HepG2 (cell line): Measurements from ENCODE around the gene KCNK6. TPM values are rescaled to one million over a fixed set of nuclear protein-coding genes. Genes with fewer than 3 reads are reported as not detected.

Experiments used
- ATAC-seq: fragments of 200-7000 bp; cut with Tn5 transposase; 3 replicates; pipeline ENCODE4 v1.9.1; 2020; ENCODE audit warnings: mild to moderate bottlenecking, moderate library complexity
- BruUV-seq: library from RNA; stranded (reverse); fragments of 400-500 nt; replicated peaks from 2 replicates; lab custom pipeline; 2021; lab: Mats Ljungman, UMichigan
- CTCF ChIA-PET: fragments of 300-600 bp; formaldehyde crosslinking; extraction: SDS; loops from one replicate; lab custom pipeline; 2021; ENCODE audit warnings: low total read pairs, inconsistent platforms, low intra/inter-chr PET ratio; lab: Yijun Ruan, JAX
- POLR2A ChIA-PET: fragments of 350-600 bp; sonication (Branson Sonifier 250); formaldehyde crosslinking; loops from one replicate; lab custom pipeline; 2020; ENCODE audit warnings: antibody characterized with exemption, inconsistent platforms; lab: Yijun Ruan, JAX
- DNase-seq: peaks from one replicate; pipeline ENCODE4 v3.0.0-alpha.2; 2015; ENCODE audit warnings: low spot score
- FAIRE-seq: peaks from 3 replicates; lab custom pipeline; 2011; peaks lifted over from hg19 to GRCh38; lab: Jason Lieb, UNC
- H2AFZ ChIP-seq: one replicate; pipeline ENCODE4 v1.6.1; 2011; ENCODE audit warnings: low read length, inconsistent platforms
- H3K27ac ChIP-seq: fragments of 300-600 bp; 3 replicates; pipeline ENCODE4 v1.8.0; 2011; ENCODE audit warnings: mixed run types, mild to moderate bottlenecking, mixed read lengths, low read length, inconsistent platforms; ENCODE audit not compliant: insufficient read depth; ENCODE audit errors: extremely low read length
- H3K27me3 ChIP-seq, 2 experiments: fragments of 200-600 bp in 1 of 2; 2 replicates in 1 of 2; 3 replicates in 1 of 2; pipeline versions ENCODE4 v1.6.0 to v1.8.0; 2011; ENCODE audit warnings: low read length in 2 of 2, mild to moderate bottlenecking in 2 of 2, moderate library complexity in 2 of 2, inconsistent platforms in 1 of 2; ENCODE audit not compliant: insufficient read depth in 2 of 2, control insufficient read depth in 1 of 2
- H3K36me3 ChIP-seq, 2 experiments: fragments of 200-600 bp in 1 of 2; replicated peaks in 1 of 2; 2 replicates in 1 of 2; 3 replicates in 1 of 2; pipeline versions ENCODE4 v1.5.1 to v1.8.0; 2011; ENCODE audit warnings: low read length in 2 of 2, inconsistent platforms in 1 of 2; ENCODE audit not compliant: insufficient read depth in 2 of 2, control insufficient read depth in 1 of 2
- H3K4me1 ChIP-seq: 2 replicates; pipeline ENCODE4 v1.5.1; 2012; ENCODE audit warnings: low read length, inconsistent platforms; ENCODE audit not compliant: insufficient read depth
- H3K4me2 ChIP-seq: 2 replicates; pipeline ENCODE4 v1.6.0; 2011; ENCODE audit warnings: low read depth, low read length, inconsistent platforms
- H3K4me3 ChIP-seq, 3 experiments: fragments of 200-600 bp in 1 of 3; sonication (generic), shearing (Covaris generic) in 1 of 3; replicated peaks in 1 of 3; 2 replicates each; pipeline ENCODE4 v1.5.1; 2011 to 2016; ENCODE audit warnings: low read length in 3 of 3, inconsistent platforms in 2 of 3, low read depth in 2 of 3, mild to moderate bottlenecking in 2 of 3, control low read depth in 1 of 3, mixed read lengths in 1 of 3; ENCODE audit not compliant: insufficient read depth in 1 of 3
- H3K79me2 ChIP-seq: one replicate; pipeline ENCODE4 v1.6.1; 2011; ENCODE audit warnings: low read length, inconsistent platforms; ENCODE audit not compliant: insufficient read depth
- H3K9ac ChIP-seq: 2 replicates; pipeline ENCODE4 v1.6.0; 2011; ENCODE audit warnings: mild to moderate bottlenecking, low read depth, low read length, inconsistent platforms; ENCODE audit not compliant: insufficient read depth
- H3K9me3 ChIP-seq: 2 replicates; pipeline ENCODE4 v1.5.1; 2012; ENCODE audit warnings: mild to moderate bottlenecking, low read length
- H4K20me1 ChIP-seq: 2 replicates; pipeline ENCODE4 v1.6.0; 2011; ENCODE audit warnings: inconsistent platforms, mild to moderate bottlenecking, low read length, moderate library complexity; ENCODE audit not compliant: insufficient read depth
- CBX1 ChIP-seq: IDR thresholded peaks from one replicate; pipeline ENCODE4 v1.6.1; 2016; ENCODE audit warnings: antibody characterized with exemption, low read depth
- CCAR2 ChIP-seq: fragments of 200-400 bp; formaldehyde crosslinking; optimal IDR thresholded peaks from 2 replicates; pipeline ENCODE3; 2018; ENCODE audit warnings: low read depth, mild to moderate bottlenecking, low read length, moderate library complexity
- CENPBD1 ChIP-seq: sonication (generic); formaldehyde crosslinking; IDR thresholded peaks from 2 replicates; pipeline ENCODE4 v1.8.0; 2022; ENCODE audit warnings: missing genetic modification reagents, low read depth, mild to moderate bottlenecking, borderline replicate concordance
- HCFC1 ChIP-seq: fragments of 150-350 bp; IDR thresholded peaks from 2 replicates; pipeline ENCODE4 v1.6.1; 2014; ENCODE audit warnings: low read depth, low read length
- MXD4 ChIP-seq: IDR thresholded peaks from 2 replicates; pipeline ENCODE4 v1.6.1; 2016; ENCODE audit warnings: mild to moderate bottlenecking, missing biosample characterization, missing genetic modification reagents
- NKX3-1 ChIP-seq: sonication (generic); formaldehyde crosslinking; IDR thresholded peaks from 2 replicates; pipeline ENCODE4 v1.5.0; 2020; ENCODE audit warnings: missing genetic modification reagents
- SALL2 ChIP-seq: sonication (generic); formaldehyde crosslinking; IDR thresholded peaks from 2 replicates; pipeline ENCODE4 v1.8.1; 2023; ENCODE audit warnings: mild to moderate bottlenecking, missing genetic modification reagents, inconsistent platforms
- SP5 ChIP-seq: IDR thresholded peaks from 2 replicates; pipeline ENCODE4 v1.6.1; 2016; ENCODE audit warnings: low read depth, borderline replicate concordance
- ZNF143 ChIP-seq: sonication (generic); formaldehyde crosslinking; IDR thresholded peaks from 2 replicates; pipeline ENCODE4 v1.4.0; 2020; ENCODE audit warnings: missing genetic modification reagents
- ZNF224 ChIP-seq: sonication (generic); formaldehyde crosslinking; IDR thresholded peaks from 2 replicates; pipeline ENCODE4 v1.5.0; 2020; ENCODE audit warnings: mild to moderate bottlenecking, missing genetic modification reagents
- ZNF232 ChIP-seq: sonication (generic); formaldehyde crosslinking; IDR thresholded peaks from 2 replicates; pipeline ENCODE4 v1.4.0; 2020; ENCODE audit warnings: missing genetic modification reagents, borderline replicate concordance
- ZNF296 ChIP-seq: sonication (generic); formaldehyde crosslinking; conservative IDR thresholded peaks from 2 replicates; pipeline ENCODE4 v1.5.0; 2020; ENCODE audit warnings: mild to moderate bottlenecking, missing genetic modification reagents
- ZNF552 ChIP-seq: sonication (generic); formaldehyde crosslinking; IDR thresholded peaks from 2 replicates; pipeline ENCODE4 v1.9.0; 2022; ENCODE audit warnings: missing genetic modification reagents, mild to moderate bottlenecking, borderline replicate concordance
- ZNF570 ChIP-seq: sonication (generic); formaldehyde crosslinking; IDR thresholded peaks from 2 replicates; pipeline ENCODE4 v1.4.0; 2020; ENCODE audit warnings: mild to moderate bottlenecking, missing genetic modification reagents, borderline replicate concordance
- ZNF597 ChIP-seq: sonication (generic); formaldehyde crosslinking; IDR thresholded peaks from 2 replicates; pipeline ENCODE4 v1.5.0; 2020; ENCODE audit warnings: missing genetic modification reagents
- ZNF746 ChIP-seq: sonication (generic); formaldehyde crosslinking; IDR thresholded peaks from 2 replicates; pipeline ENCODE4 v1.8.0; 2022; ENCODE audit warnings: mild to moderate bottlenecking, missing genetic modification reagents
- WGBS: methylation state at CpG from one replicate; pipeline ENCODE4 v1.1.6; 2017; ENCODE audit warnings: low lambda C conversion rate; 5-methylcytosine and 5-hydroxymethylcytosine counted together
- in situ Hi-C: cut with HindIII; loops from 2 replicates; pipeline ENCODE4 v1.10.0; 2017; ENCODE audit warnings: low pct_unique_long_range_greater_than_20kb; ENCODE audit not compliant: extremely low pct_ligation_motif_present
- intact Hi-C: fragments of 100-400 bp; cut with micrococcal nuclease; formaldehyde crosslinking; loops from one replicate; pipeline ENCODE4 v1.10.0; 2022; ENCODE audit not compliant: unreplicated experiment
- polyA plus RNA-seq, 8 experiments: library from polyadenylated mRNA; depleted of rRNA in 3 of 8; stranded (reverse) in 7 of 8; unstranded in 1 of 8; fragments of >200 nt; fragmentation: Illumina TruSeq in 4 of 8; extraction: Trizol in 4 of 8; gene quantifications; 2 replicates each; pipeline versions ENCODE4 v1.2.1 to v1.2.3, GENCODE V29; 2011 to 2016; ENCODE audit warnings: low read depth in 4 of 8, missing spikeins in 1 of 8, mixed read lengths in 1 of 8; ENCODE audit not compliant: insufficient read depth in 1 of 8
- total RNA-seq, 5 experiments: library from RNA; depleted of rRNA; stranded (reverse); fragments of >200 nt; fragmentation: Illumina TruSeq; extraction: Trizol; gene quantifications; 2 replicates each; pipeline ENCODE4 v1.2.3, GENCODE V29; 2016; ENCODE audit warnings: low read depth in 1 of 5
- TF ChIP-seq, protein P1 (sequence below): sonication (generic); formaldehyde crosslinking; IDR thresholded peaks from 2 replicates; pipeline ENCODE4 v1.5.1; 2020; ENCODE audit warnings: mild to moderate bottlenecking, missing genetic modification reagents, borderline replicate concordance
- TF ChIP-seq, protein P2 (sequence below): sonication (generic); formaldehyde crosslinking; IDR thresholded peaks from 2 replicates; pipeline ENCODE4 v1.5.0; 2020; ENCODE audit warnings: mild to moderate bottlenecking, missing genetic modification reagents

KCNK6 gene
- total and polyA plus RNA-seq, 2 of the 13 experiments (the other 11 are each of a cell fraction or from before 2014, with no cell fraction given) = 0.03 TPM; not detected in 1

GRCh38 chr19:38326591-38326990, 6.9 kb downstream of the KCNK6 start:
- H2AFZ ChIP-seq = no peak overlapping the region
- in situ Hi-C loops (no loop called here), intact Hi-C loops (no loop called here)
- no peak overlapping the region for H3K9ac ChIP-seq
- H3K27me3 ChIP-seq = peaks cover under 1 to 18% of the 10 kb centered on the region in 2 experiments; a peak in 3 of 5 replicates
- no peaks in the 10 kb centered on the region for H3K79me2 ChIP-seq
- no TSS peak for BruUV-seq
- WGBS = 75% methylated on average over 9 of the region's 22 CpGs
- no peaks in the 10 kb centered on the region for H4K20me1 ChIP-seq
- H3K36me3 ChIP-seq = no peaks in the 10 kb centered on the region
- POLR2A ChIA-PET = no interaction called here
- no peaks in the 10 kb centered on the region for H3K4me1 ChIP-seq
- no peak overlapping the region for H3K4me2 ChIP-seq
- CTCF ChIA-PET = no interaction called here
- DNase-seq (no peak), ATAC-seq (no peak), FAIRE-seq (no peak)
- no peaks in the 10 kb centered on the region for H3K9me3 ChIP-seq
- no peak for TF ChIP-seq SP5 (CRISPR knock-in tag)
- no peak for TF ChIP-seq ZNF746
- TF ChIP-seq ZNF552 (CRISPR knock-in tag) = no peak
- TF ChIP-seq ZNF232 (CRISPR knock-in tag) = no peak
- no peak for TF ChIP-seq ZNF224
- no peak for TF ChIP-seq ZNF143 (CRISPR knock-in tag)
- TF ChIP-seq NKX3-1 = no peak
- TF ChIP-seq SALL2 (CRISPR knock-in tag) = no peak
- no peak for TF ChIP-seq MXD4 (CRISPR knock-in tag)
- TF ChIP-seq CBX1 = no peak
- TF ChIP-seq ZNF570 (CRISPR knock-in tag) = no peak
- TF ChIP-seq CCAR2 = no peak
- TF ChIP-seq CENPBD1 (CRISPR knock-in tag) = no peak
- no peak for TF ChIP-seq ZNF597 (CRISPR knock-in tag)
- no peak for TF ChIP-seq HCFC1
- no peak for TF ChIP-seq ZNF296 (CRISPR knock-in tag)
- TF ChIP-seq, protein P1, sequence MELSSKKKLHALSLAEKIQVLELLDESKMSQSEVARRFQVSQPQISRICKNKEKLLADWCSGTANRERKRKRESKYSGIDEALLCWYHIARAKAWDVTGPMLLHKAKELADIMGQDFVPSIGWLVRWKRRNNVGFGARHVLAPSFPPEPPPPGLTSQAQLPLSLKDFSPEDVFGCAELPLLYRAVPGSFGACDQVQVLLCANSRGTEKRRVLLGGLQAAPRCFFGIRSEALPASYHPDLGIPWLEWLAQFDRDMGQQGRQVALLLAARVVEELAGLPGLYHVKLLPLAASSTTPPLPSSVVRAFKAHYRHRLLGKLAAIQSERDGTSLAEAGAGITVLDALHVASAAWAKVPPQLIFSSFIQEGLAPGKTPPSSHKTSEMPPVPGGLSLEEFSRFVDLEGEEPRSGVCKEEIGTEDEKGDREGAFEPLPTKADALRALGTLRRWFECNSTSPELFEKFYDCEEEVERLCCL (CRISPR knock-in tag) = no peak
- TF ChIP-seq, protein P2, sequence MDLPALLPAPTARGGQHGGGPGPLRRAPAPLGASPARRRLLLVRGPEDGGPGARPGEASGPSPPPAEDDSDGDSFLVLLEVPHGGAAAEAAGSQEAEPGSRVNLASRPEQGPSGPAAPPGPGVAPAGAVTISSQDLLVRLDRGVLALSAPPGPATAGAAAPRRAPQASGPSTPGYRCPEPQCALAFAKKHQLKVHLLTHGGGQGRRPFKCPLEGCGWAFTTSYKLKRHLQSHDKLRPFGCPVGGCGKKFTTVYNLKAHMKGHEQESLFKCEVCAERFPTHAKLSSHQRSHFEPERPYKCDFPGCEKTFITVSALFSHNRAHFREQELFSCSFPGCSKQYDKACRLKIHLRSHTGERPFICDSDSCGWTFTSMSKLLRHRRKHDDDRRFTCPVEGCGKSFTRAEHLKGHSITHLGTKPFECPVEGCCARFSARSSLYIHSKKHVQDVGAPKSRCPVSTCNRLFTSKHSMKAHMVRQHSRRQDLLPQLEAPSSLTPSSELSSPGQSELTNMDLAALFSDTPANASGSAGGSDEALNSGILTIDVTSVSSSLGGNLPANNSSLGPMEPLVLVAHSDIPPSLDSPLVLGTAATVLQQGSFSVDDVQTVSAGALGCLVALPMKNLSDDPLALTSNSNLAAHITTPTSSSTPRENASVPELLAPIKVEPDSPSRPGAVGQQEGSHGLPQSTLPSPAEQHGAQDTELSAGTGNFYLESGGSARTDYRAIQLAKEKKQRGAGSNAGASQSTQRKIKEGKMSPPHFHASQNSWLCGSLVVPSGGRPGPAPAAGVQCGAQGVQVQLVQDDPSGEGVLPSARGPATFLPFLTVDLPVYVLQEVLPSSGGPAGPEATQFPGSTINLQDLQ = no peak
- no peak overlapping the region for H3K27ac ChIP-seq
- H3K4me3 ChIP-seq = no peak overlapping the region
